Skeletal muscle tissue (tissue), 4 donors: ENCODE data around the gene PPP2R2B. TPM values are rescaled to one million over a fixed set of nuclear protein-coding genes. Genes with fewer than 3 reads are reported as not detected.

Experiments used
- H3K27ac ChIP-seq: one replicate; pipeline ENCODE4 v1.7.0; 2013; ENCODE audit warnings: mild to moderate bottlenecking, low read depth, low read length, inconsistent platforms
- H3K27me3 ChIP-seq, 3 donors: one replicate each; pipeline ENCODE4 v1.7.0; 2013; ENCODE audit warnings: low read length in 3 of 3; ENCODE audit not compliant: control insufficient read depth in 3 of 3, insufficient read depth in 3 of 3
- H3K36me3 ChIP-seq, 3 donors: one replicate each; pipeline ENCODE4 v1.7.0; 2013; ENCODE audit warnings: low read length in 3 of 3; ENCODE audit not compliant: control insufficient read depth in 3 of 3, insufficient read depth in 3 of 3
- H3K4me1 ChIP-seq, 3 donors: one replicate each; pipeline ENCODE4 v1.7.0; 2013; ENCODE audit warnings: low read length in 3 of 3, mild to moderate bottlenecking in 3 of 3; ENCODE audit not compliant: control insufficient read depth in 3 of 3, insufficient read depth in 3 of 3
- H3K4me3 ChIP-seq, 3 donors: one replicate each; pipeline ENCODE4 v1.7.0; 2013; ENCODE audit warnings: low read length in 3 of 3
- H3K9ac ChIP-seq, 3 donors: one replicate each; pipeline ENCODE4 v1.7.0; 2013; ENCODE audit warnings: low read length in 3 of 3, mild to moderate bottlenecking in 3 of 3, moderate library complexity in 2 of 3, low read depth in 1 of 3
- H3K9me3 ChIP-seq, 3 donors: one replicate each; pipeline ENCODE4 v1.7.0; 2013; ENCODE audit warnings: low read length in 3 of 3; ENCODE audit not compliant: control insufficient read depth in 3 of 3
- total RNA-seq: library from RNA; depleted of rRNA; stranded (reverse); fragments of >200 nt; gene quantifications from one replicate; pipeline ENCODE4 v1.2.3, GENCODE V29; 2014
- donor health status: Osteomylitis.

PPP2R2B gene
- total RNA-seq, 1 donor from 2014 or later, result 4.7 TPM

GRCh38 chr5:146832985-146833732 is 45.4 kb downstream of the PPP2R2B start:
- no peaks in the 10 kb centered on the region for H3K36me3 ChIP-seq
- H3K9me3 ChIP-seq, result no peaks in the 10 kb centered on the region
- no peak overlapping the region for H3K9ac ChIP-seq
- no peak overlapping the region for H3K27ac ChIP-seq
- H3K4me3 ChIP-seq, result no peak overlapping the region
- no peaks in the 10 kb centered on the region for H3K4me1 ChIP-seq
- no peaks in the 10 kb centered on the region for H3K27me3 ChIP-seq

- Histone ChIP-seq H3K4me3 (no peak overlapping the region), H3K9me3 (no peaks in the 10 kb centered on the region), H3K27me3 (no peaks in the 10 kb centered on the region), H3K4me1 (no peaks in the 10 kb centered on the region), H3K36me3 (no peaks in the 10 kb centered on the region), H3K27ac (no peak overlapping the region), H3K9ac (no peak overlapping the region)
Measured at GRCh38 chr5:146828385-146828784, 50.2 kb downstream of the PPP2R2B start.

- H3K27me3 ChIP-seq, result no peaks in the 10 kb centered on the region
- H3K9ac ChIP-seq, result no peak overlapping the region
- no peak overlapping the region for H3K27ac ChIP-seq
- no peak overlapping the region for H3K4me3 ChIP-seq
- H3K9me3 ChIP-seq, result no peaks in the 10 kb centered on the region
- H3K4me1 ChIP-seq, result no peaks in the 10 kb centered on the region
- no peaks in the 10 kb centered on the region for H3K36me3 ChIP-seq
Measured at GRCh38 chr5:146827901-146828300, 50.7 kb downstream of the PPP2R2B start.

GRCh38 chr5:146825033-146825432 is 53.5 kb downstream of the PPP2R2B start:
- H3K9me3 ChIP-seq, result no peaks in the 10 kb centered on the region
- no peaks in the 10 kb centered on the region for H3K4me1 ChIP-seq
- H3K4me3 ChIP-seq, result no peak overlapping the region
- no peak overlapping the region for H3K27ac ChIP-seq
- H3K27me3 ChIP-seq, result no peaks in the 10 kb centered on the region
- H3K9ac ChIP-seq, result no peak overlapping the region
- no peaks in the 10 kb centered on the region for H3K36me3 ChIP-seq

GRCh38 chr5:146821732-146822131 is 56.8 kb downstream of the PPP2R2B start:
- Histone ChIP-seq H3K27ac (no peak overlapping the region), H3K27me3 (no peaks in the 10 kb centered on the region), H3K4me3 (no peak overlapping the region), H3K4me1 (no peaks in the 10 kb centered on the region), H3K36me3 (no peaks in the 10 kb centered on the region), H3K9me3 (no peaks in the 10 kb centered on the region), H3K9ac (no peak overlapping the region)

- Histone ChIP-seq H3K4me1 (no peaks in the 10 kb centered on the region), H3K27ac (no peak overlapping the region), H3K9me3 (no peaks in the 10 kb centered on the region), H3K4me3 (no peak overlapping the region), H3K9ac (no peak overlapping the region), H3K36me3 (no peaks in the 10 kb centered on the region), H3K27me3 (no peaks in the 10 kb centered on the region)
Measured at GRCh38 chr5:146820987-146821386, 57.6 kb downstream of the PPP2R2B start.

GRCh38 chr5:146818822-146819221 is 59.7 kb downstream of the PPP2R2B start:
- Histone ChIP-seq H3K36me3 (no peaks in the 10 kb centered on the region), H3K4me1 (no peaks in the 10 kb centered on the region), H3K27ac (no peak overlapping the region), H3K4me3 (no peak overlapping the region), H3K27me3 (no peaks in the 10 kb centered on the region), H3K9ac (no peak overlapping the region), H3K9me3 (no peaks in the 10 kb centered on the region)

- Histone ChIP-seq H3K27ac (no peak overlapping the region), H3K36me3 (no peaks in the 10 kb centered on the region), H3K9ac (no peak overlapping the region), H3K4me1 (no peaks in the 10 kb centered on the region), H3K4me3 (no peak overlapping the region), H3K27me3 (no peaks in the 10 kb centered on the region), H3K9me3 (no peaks in the 10 kb centered on the region)
Measured at GRCh38 chr5:146817973-146818372, 60.6 kb downstream of the PPP2R2B start.

- Histone ChIP-seq H3K4me1 (no peaks in the 10 kb centered on the region), H3K4me3 (no peak overlapping the region), H3K27ac (no peak overlapping the region), H3K9me3 (no peaks in the 10 kb centered on the region), H3K36me3 (no peaks in the 10 kb centered on the region), H3K9ac (no peak overlapping the region), H3K27me3 (no peaks in the 10 kb centered on the region)
Measured at GRCh38 chr5:146816775-146817387, 61.7 kb downstream of the PPP2R2B start.

GRCh38 chr5:146815411-146815810 is 63.1 kb downstream of the PPP2R2B start:
- Histone ChIP-seq H3K36me3 (no peaks in the 10 kb centered on the region), H3K27ac (no peak overlapping the region), H3K4me3 (no peak overlapping the region), H3K9ac (no peak overlapping the region), H3K4me1 (no peaks in the 10 kb centered on the region), H3K9me3 (no peaks in the 10 kb centered on the region), H3K27me3 (no peaks in the 10 kb centered on the region)
